Activated CD8-positive, alpha-beta memory T cell treated with anti-CD3 and anti-CD28 coated beads for 36 hours (primary cell): Measurements from ENCODE around the gene SLC39A11. TPM values are rescaled to one million over a fixed set of nuclear protein-coding genes. Genes with fewer than 3 reads are reported as not detected.

Source experiments
- CTCF ChIA-PET: fragments of 350-600 bp; sonication (Branson Sonifier 250); formaldehyde crosslinking; loops from one replicate; lab custom pipeline; 2021; ENCODE audit warnings: antibody characterized with exemption; lab: Charles Lee
- POLR2A ChIA-PET: fragments of 350-600 bp; sonication (Branson Sonifier 250); formaldehyde crosslinking; loops from one replicate; lab custom pipeline; 2021; ENCODE audit warnings: antibody characterized with exemption; lab: Charles Lee
- total RNA-seq, 2 experiments: library from RNA; stranded (reverse); gene quantifications; one replicate each; pipeline ENCODE4 v1.2.3, GENCODE V29; 2021

The SLC39A11 gene
- total RNA-seq, 2 experiments from 2014 or later = 16.1 to 17.2 TPM

DNA sequence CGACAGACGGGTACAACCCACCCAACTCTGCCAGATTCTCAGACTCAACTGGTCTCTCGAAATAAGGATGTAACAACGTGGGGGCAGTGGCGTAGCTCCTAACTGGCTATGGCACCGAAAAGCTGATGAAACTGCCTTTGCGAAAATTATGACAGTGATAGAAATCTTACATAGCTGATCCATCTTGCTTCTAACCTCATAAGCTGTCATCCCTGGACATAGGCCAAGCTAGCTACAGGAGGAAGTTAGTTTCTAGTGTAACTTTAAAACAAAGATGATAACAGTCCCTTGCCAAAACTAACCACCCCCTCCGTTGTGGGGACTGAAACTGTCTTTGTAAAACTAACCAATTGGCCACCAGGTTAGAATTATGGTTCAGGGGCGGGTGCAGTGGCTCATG is 220.1 kb downstream of the SLC39A11 start:
- ChIA-PET CTCF (no interaction called here), POLR2A (no interaction called here)

- POLR2A ChIA-PET = no interaction called here
- CTCF ChIA-PET = no interaction called here
These were observed 222.0 kb downstream of the SLC39A11 start for GRCh38 chr17:72870367-72870985.

DNA sequence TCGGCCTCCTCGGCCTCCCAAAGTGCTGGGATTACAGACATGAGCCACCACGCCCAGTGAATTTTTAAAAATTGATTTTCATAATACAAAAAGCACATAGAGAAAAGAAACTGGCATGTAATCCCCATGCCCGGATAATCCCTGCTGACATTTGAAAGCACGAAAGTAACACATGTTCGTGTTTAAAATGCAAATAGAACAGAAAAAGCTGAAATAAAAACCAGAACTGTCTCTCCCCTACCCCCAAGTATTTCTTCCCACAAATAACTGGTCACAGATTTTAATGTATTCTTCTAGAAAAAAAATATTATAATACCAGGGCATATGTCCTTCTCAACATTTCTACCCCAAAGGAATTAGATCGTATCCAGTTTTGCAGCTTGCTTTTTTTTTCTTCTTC is 222.9 kb downstream of the SLC39A11 start:
- ChIA-PET CTCF (no interaction called here), POLR2A (no interaction called here)

GRCh38 chr17:72865954-72866353 is 226.5 kb downstream of the SLC39A11 start:
- POLR2A ChIA-PET = no interaction called here

GRCh38 chr17:72863526-72864211 is 228.8 kb downstream of the SLC39A11 start:
- ChIA-PET CTCF (no interaction called here), POLR2A (no interaction called here)

More at GRCh38 chr17:72865954-72866353, 226.5 kb downstream of the SLC39A11 start:
- CTCF ChIA-PET = no interaction called here

DNA sequence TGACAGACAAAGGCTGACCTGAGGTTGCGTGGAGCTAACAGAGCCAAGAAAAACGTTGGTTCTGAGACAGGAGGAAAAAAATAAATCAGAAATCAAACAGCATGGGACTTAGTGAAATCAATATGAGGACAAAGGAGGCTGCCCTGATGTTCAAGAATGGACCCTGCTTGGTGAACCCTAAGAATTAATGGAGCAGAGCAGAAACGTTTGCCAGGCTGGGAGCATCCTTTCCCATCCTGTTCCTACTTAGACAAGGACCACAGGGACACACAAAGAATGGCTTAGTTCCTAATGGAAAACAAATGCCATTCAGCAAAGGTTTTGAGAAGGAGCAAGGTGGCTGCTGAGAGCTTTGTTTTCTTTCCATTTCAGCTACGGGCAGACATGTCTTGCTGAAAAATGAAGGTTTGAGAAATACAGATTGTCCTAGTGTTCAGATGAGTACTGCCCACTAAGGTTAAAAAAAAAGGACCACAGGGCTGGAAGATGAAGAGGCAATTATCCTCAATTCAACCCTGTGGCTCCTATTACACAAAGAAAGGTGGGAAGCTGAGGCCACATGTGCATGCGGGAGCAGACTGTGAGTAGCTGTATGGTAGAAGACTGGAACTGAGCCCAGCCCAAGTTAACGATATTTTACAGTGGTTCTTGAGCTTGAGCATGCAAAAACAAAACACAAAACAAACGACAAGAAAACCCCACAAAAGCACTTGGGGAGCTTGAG is 230.1 kb downstream of the SLC39A11 start:
- CTCF ChIA-PET = no interaction called here
- POLR2A ChIA-PET = no interaction called here

DNA sequence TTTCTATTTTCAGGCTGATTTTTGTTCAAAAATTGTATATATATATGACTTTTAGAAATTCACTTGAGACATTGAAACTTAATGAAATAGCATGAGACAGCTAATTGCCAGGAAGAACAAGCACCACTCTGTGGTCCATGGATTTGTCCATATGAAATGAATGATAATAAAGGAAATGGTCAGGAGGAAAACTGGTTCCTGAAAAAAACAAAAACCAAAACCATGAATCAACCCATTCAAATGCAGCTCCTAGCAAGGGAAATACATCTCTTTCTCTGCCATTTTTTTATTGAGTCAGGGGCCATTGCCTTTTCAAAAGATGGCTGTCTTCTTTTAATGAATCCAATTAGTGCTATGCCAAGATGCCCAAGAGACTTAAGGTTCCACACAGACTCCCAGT is 230.7 kb downstream of the SLC39A11 start:
- POLR2A ChIA-PET = no interaction called here
- CTCF ChIA-PET = no interaction called here

DNA sequence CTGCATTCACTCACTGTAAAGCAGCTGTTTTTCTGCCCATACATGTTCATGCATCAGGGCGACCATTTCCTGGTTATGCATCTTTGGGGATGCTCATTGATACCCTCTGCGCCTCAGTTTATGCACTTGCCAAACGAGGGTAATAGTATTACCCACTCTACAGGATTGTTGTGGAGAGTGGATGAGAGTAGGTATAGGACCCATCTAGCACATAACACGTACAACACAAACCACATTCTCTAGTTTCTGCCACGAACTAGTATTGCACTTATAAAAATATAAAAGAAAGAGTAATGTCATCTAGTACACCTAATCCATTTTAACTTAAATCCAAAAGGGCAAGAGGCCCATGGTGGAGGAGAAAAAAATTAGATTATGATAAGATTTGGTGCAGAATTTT is 231.7 kb downstream of the SLC39A11 start:
- CTCF ChIA-PET = no interaction called here

DNA sequence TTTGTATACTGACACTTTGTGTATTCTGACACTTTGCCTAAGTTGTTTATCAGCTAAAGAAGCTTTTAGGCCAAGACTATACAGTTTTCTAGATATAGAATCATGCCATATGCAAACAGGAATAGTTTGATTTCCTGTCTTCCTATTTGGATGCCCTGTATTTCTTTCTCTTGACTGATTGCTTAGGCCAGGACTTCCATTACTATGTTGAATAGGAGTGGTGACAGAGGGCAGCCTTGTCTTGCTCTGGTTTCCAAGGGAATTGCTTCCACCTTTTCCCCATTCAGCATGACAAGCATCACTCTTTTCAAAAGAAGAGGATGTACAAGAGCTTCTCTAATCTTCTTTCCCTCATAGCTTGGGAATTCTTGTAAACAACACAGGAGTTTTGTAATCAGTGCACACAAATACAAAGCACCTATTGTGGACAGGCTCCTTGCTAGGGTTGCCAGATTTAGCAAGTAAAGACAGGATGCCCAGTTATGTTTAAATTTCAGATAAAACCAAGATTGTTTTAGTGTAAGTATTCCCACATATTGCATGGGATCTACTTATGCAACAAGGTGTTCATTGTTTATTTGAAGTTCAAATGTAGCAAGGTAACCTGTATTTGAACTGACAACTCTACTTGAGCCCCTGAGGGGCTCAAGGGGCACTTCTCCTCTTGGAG is 233.5 kb downstream of the SLC39A11 start:
- ChIA-PET CTCF (no interaction called here), POLR2A (no interaction called here)

More for the DNA sequence above, 231.7 kb downstream of the SLC39A11 start:
- POLR2A ChIA-PET = no interaction called here

- POLR2A ChIA-PET = no interaction called here
These were observed 238.8 kb downstream of the SLC39A11 start for GRCh38 chr17:72853440-72854415.

DNA sequence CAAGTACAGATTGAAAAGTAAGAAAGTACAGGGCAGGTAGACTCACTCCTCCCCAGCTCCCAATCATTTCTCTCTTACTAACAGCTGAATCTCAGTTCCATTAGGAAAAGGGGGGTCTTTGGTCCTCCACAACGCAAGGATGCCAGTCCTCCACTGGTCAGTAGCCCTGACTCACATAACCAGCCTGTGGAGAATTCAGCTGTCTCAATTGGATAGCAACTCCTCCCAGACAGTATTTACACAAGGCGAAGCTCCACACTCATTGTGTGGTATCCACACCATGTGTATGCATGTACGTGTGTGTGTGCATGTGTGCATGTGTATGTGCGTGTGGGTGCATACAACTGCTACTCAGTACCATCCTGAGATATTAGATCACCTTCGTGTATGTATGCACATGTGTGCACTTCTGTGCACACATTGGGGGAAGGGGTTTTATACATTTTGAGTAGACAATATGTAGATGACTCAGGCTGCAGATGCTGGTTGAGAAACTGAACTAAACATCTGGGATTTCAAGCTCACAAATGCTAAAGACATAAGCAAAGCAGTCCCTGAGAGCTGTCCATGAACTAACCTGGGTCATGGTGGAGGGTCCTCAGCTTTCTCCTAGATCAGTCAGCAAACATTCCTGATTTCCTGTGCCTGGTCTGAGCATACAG is 240.1 kb downstream of the SLC39A11 start:
- CTCF ChIA-PET = no interaction called here
- POLR2A ChIA-PET = no interaction called here

More at GRCh38 chr17:72853440-72854415, 238.8 kb downstream of the SLC39A11 start:
- CTCF ChIA-PET = no interaction called here

- POLR2A ChIA-PET = no interaction called here
- CTCF ChIA-PET = no interaction called here
These were observed 241.9 kb downstream of the SLC39A11 start for GRCh38 chr17:72850410-72851118.

DNA sequence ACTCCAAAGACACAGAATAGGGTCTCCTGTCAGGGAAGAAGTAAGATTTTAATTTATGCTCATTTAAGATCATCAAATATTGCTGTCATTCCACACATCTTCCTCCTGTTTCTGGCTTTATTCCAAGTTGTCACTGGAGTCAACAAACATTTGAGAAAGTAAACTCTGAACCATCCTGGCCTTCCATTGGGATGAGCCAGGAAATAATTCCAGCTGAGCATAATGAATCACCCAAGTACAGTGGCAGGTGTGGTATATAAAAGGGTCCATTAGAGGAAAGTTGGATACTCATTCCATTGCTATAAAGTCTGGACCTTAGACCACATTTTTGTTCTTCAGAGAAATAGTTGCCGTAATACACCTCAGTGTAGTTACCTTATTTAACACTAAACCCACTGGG is 246.1 kb downstream of the SLC39A11 start:
- CTCF ChIA-PET = no interaction called here
- POLR2A ChIA-PET = no interaction called here

DNA sequence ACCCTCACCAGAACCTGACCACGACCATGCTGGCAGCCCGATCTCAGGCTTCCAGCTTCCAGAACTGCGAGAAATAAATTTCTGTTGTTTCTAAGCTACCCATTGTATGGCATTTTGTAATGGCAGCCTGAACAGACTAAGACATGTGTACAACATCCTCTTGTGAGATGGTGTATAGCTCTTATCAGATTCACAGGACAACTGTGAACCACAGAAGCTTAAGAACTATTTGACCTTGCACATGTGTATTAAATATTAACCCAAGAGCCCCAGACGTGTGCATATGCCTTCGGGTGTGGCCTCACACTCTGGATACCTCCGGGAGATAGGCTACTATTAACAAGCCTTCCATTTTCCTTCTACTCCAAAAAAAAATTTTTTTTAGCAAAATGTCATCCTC is 248.9 kb downstream of the SLC39A11 start:
- ChIA-PET POLR2A (no interaction called here), CTCF (no interaction called here)

DNA sequence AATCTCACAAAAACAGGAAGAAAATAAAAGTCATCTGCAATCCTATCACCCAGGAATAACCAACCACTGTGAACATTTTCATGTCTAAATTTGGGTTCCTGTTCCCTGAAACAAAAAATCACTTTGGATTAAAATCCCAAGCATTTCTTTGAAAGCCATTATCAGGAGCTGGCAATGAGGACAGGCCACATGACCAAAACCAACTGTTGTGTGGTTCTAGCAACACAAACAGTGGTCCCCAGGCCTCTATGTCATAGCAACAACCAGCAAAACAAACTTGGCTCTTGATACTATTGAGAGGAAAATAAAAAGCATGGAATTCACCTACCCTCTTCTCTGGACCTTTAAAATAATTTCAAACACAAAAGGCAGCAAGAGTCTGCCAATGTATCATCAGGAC is 252.5 kb downstream of the SLC39A11 start:
- CTCF ChIA-PET = no interaction called here
- POLR2A ChIA-PET = no interaction called here

- CTCF ChIA-PET = no interaction called here
- POLR2A ChIA-PET = no interaction called here
These were observed 253.3 kb downstream of the SLC39A11 start for GRCh38 chr17:72839131-72839725.

DNA sequence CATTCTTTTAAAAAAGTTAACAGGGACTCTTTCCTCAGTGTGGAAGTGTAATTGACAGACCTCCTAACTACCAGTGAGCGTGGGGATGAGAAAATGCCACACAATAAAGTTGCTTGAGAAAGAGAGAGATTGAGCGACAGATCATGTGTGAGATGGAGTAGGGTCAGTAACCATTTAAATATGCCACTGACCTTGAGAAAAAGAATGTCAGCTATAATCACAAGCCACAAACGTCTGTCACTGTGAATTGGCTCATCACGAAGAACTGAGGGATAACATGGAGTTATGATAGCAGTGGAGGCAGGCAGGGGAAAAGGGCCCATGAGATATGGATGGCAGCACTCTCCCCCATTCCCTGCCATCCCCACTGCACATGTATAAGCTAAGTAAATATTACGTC is 253.9 kb downstream of the SLC39A11 start:
- ChIA-PET POLR2A (no interaction called here), CTCF (no interaction called here)

- ChIA-PET CTCF (no interaction called here), POLR2A (no interaction called here)
These were observed 254.4 kb downstream of the SLC39A11 start for GRCh38 chr17:72838068-72838467.
